A673 (cell line): ENCODE data around the gene DOCK4. TPM values are rescaled to one million over a fixed set of nuclear protein-coding genes. Genes with fewer than 3 reads are reported as not detected.

Experiments
- BruUV-seq: library from RNA; stranded (reverse); fragments of 400-500 nt; replicated peaks from 2 replicates; lab custom pipeline; 2021; lab: Mats Ljungman, UMichigan
- CTCF ChIA-PET: fragments of 300-600 bp; sonication (Branson Sonifier 250); formaldehyde crosslinking; loops from one replicate; lab custom pipeline; 2022; ENCODE audit warnings: antibody characterized with exemption; lab: Charles Lee
- POLR2A ChIA-PET: fragments of 300-600 bp; sonication (Branson Sonifier 250); formaldehyde crosslinking; loops from one replicate; lab custom pipeline; 2022; ENCODE audit warnings: antibody characterized with exemption; ENCODE audit not compliant: low non-redundant PET; lab: Charles Lee
- DNase-seq: peaks from one replicate; pipeline ENCODE4 v3.0.0-alpha.2; 2015; ENCODE audit warnings: low spot score
- H3K27ac ChIP-seq: fragments of 200-600 bp; sonication (generic); 2 replicates; pipeline ENCODE4 v1.5.1; 2016; ENCODE audit warnings: mixed run types, low read depth, mild to moderate bottlenecking, mixed read lengths, antibody characterized with exemption, low read length; ENCODE audit not compliant: poor library complexity, severe bottlenecking
- H3K27me3 ChIP-seq: fragments of 200-600 bp; sonication (generic); replicated peaks from 2 replicates; pipeline ENCODE4 v1.6.1; 2017; ENCODE audit warnings: mixed run types, low read depth, mild to moderate bottlenecking, mixed read lengths, antibody characterized with exemption, low read length; ENCODE audit not compliant: insufficient read depth, poor library complexity
- H3K36me3 ChIP-seq: fragments of 200-600 bp; sonication (generic); 2 replicates; pipeline ENCODE4 v1.6.1; 2016; ENCODE audit warnings: mixed run types, mild to moderate bottlenecking, mixed read lengths, antibody characterized with exemption, low read length; ENCODE audit not compliant: insufficient read depth, poor library complexity, severe bottlenecking
- H3K4me1 ChIP-seq: fragments of 200-600 bp; sonication (generic); 2 replicates; pipeline ENCODE4 v1.6.1; 2017; ENCODE audit warnings: mixed run types, mild to moderate bottlenecking, mixed read lengths, antibody characterized with exemption, low read length; ENCODE audit not compliant: insufficient read depth, poor library complexity, severe bottlenecking
- H3K4me3 ChIP-seq: fragments of 200-600 bp; sonication (generic); 2 replicates; pipeline ENCODE4 v1.5.1; 2016; ENCODE audit warnings: low read depth, mixed run types, mild to moderate bottlenecking, mixed read lengths, low read length; ENCODE audit not compliant: poor library complexity, severe bottlenecking
- H3K9me3 ChIP-seq: fragments of 200-600 bp; sonication (generic); 2 replicates; pipeline ENCODE4 v1.6.1; 2016; ENCODE audit warnings: mixed run types, low read depth, mild to moderate bottlenecking, mixed read lengths, antibody characterized with exemption, low read length; ENCODE audit not compliant: poor library complexity, severe bottlenecking
- CTCF ChIP-seq: fragments of 300-800, 200-600 bp; sonication (generic); conservative IDR thresholded peaks from 2 replicates; pipeline ENCODE4 v1.5.1; 2017; ENCODE audit warnings: low read depth, mild to moderate bottlenecking, antibody characterized with exemption, low read length, moderate library complexity, mixed read lengths
- EZH2 ChIP-seq: fragments of 200-600 bp; sonication (generic); IDR thresholded peaks from 2 replicates; pipeline ENCODE4 v1.6.1; 2017; ENCODE audit warnings: borderline replicate concordance, low read depth, mild to moderate bottlenecking, mixed read lengths, antibody characterized with exemption, low read length; ENCODE audit not compliant: poor library complexity, severe bottlenecking
- intact Hi-C: fragments of 100-400 bp; cut with micrococcal nuclease; formaldehyde crosslinking; loops from one replicate; pipeline ENCODE4 v1.10.0; 2022; ENCODE audit not compliant: unreplicated experiment
- total RNA-seq: library from RNA; stranded (reverse); gene quantifications from 2 replicates; pipeline ENCODE4 v1.2.3, GENCODE V29; 2021

DOCK4 gene
- total RNA-seq, 1 experiment from 2014 or later = 28.5 TPM

- ChIA-PET POLR2A (no interaction called here), CTCF (no interaction called here)
- BruUV-seq = no TSS peak
- H3K27me3 ChIP-seq = no peaks in the 10 kb centered on the region
- H3K27ac ChIP-seq = no peak overlapping the region
- no peaks in the 10 kb centered on the region for H3K4me1 ChIP-seq
- intact Hi-C loops = no loop called here
- no peak for DNase-seq
- H3K36me3 ChIP-seq = no peaks in the 10 kb centered on the region
- H3K9me3 ChIP-seq = no peaks in the 10 kb centered on the region
- H3K4me3 ChIP-seq = no peak overlapping the region
- TF ChIP-seq EZH2 (no peak), CTCF (no peak)
Measured at GRCh38 chr7:112049555-112050249, 156.5 kb downstream of the DOCK4 start.

- POLR2A ChIA-PET = no interaction called here
- intact Hi-C loops = no loop called here
- H3K27ac ChIP-seq = no peak overlapping the region
- no peak overlapping the region for H3K4me3 ChIP-seq
- no peaks in the 10 kb centered on the region for H3K36me3 ChIP-seq
- DNase-seq = no peak
- no peaks in the 10 kb centered on the region for H3K27me3 ChIP-seq
- no peaks in the 10 kb centered on the region for H3K9me3 ChIP-seq
- no TSS peak for BruUV-seq
- no peaks in the 10 kb centered on the region for H3K4me1 ChIP-seq
- CTCF ChIA-PET = no interaction called here
- no peak for TF ChIP-seq CTCF
- TF ChIP-seq EZH2 = no peak
Measured at GRCh38 chr7:112047421-112047820, 158.8 kb downstream of the DOCK4 start.

- H3K9me3 ChIP-seq = no peaks in the 10 kb centered on the region
- DNase-seq = no peak
- no peak for TF ChIP-seq EZH2
- no peak for TF ChIP-seq CTCF
- H3K4me1 ChIP-seq = no peaks in the 10 kb centered on the region
- ChIA-PET CTCF (no interaction called here), POLR2A (no interaction called here)
- no peaks in the 10 kb centered on the region for H3K27me3 ChIP-seq
- H3K27ac ChIP-seq = no peak overlapping the region
- BruUV-seq = no TSS peak
- intact Hi-C loops = no loop called here
- H3K4me3 ChIP-seq = no peak overlapping the region
- H3K36me3 ChIP-seq = no peaks in the 10 kb centered on the region
Measured at GRCh38 chr7:112045222-112045621, 161.0 kb downstream of the DOCK4 start.
